K562 (cell line): ENCODE measurements around the gene IRF4. TPM values are rescaled to one million over a fixed set of nuclear protein-coding genes. Genes with fewer than 3 reads are reported as not detected.

Experiments used
- ATAC-seq: fragments of 200-7000 bp; cut with Tn5 transposase; 3 replicates; pipeline ENCODE4 v1.9.1; 2020; ENCODE audit warnings: moderate library complexity
- BruUV-seq: library from RNA; stranded (reverse); fragments of 400-500 nt; replicated peaks from 2 replicates; lab custom pipeline; 2021; lab: Mats Ljungman, UMichigan
- CTCF ChIA-PET: fragments of 300-600 bp; formaldehyde crosslinking; extraction: SDS; loops from one replicate; lab custom pipeline; 2021; ENCODE audit warnings: low intra/inter-chr PET ratio; lab: Yijun Ruan, JAX
- POLR2A ChIA-PET: fragments of 300-600, 350-650 bp; sonication (Branson Sonifier 250); formaldehyde crosslinking; extraction: SDS; loops from one replicate; lab custom pipeline; 2021; ENCODE audit warnings: antibody characterized with exemption, inconsistent platforms; lab: Yijun Ruan, JAX
- DNase-seq, 4 experiments: peaks; one replicate each; pipeline versions ENCODE4 v3.0.0 to v3.0.0-alpha.2; 2011 to 2018; ENCODE audit warnings: low spot score in 3 of 4, mixed read lengths in 3 of 4; ENCODE audit errors: extremely low read depth in 1 of 4
- FAIRE-seq: peaks from 2 replicates; lab custom pipeline; 2011; peaks lifted over from hg19 to GRCh38; lab: Jason Lieb, UNC
- H2AFZ ChIP-seq: 2 replicates; pipeline ENCODE4 v1.6.0; 2011; ENCODE audit warnings: low read depth, low read length, control low read depth, inconsistent platforms
- H3K27ac ChIP-seq: fragments of 200-600 bp; 3 replicates; pipeline ENCODE4 v1.8.0; 2011; ENCODE audit warnings: low read depth, mild to moderate bottlenecking, control low read depth, inconsistent platforms, low read length, moderate library complexity, mixed read lengths; ENCODE audit errors: extremely low read depth
- H3K27me3 ChIP-seq, 2 experiments: fragments of 300-600 bp in 1 of 2; 2 replicates in 1 of 2; 3 replicates in 1 of 2; pipeline versions ENCODE4 v1.6.0 to v1.8.0; 2011; ENCODE audit warnings: inconsistent platforms in 2 of 2, low read length in 2 of 2, mild to moderate bottlenecking in 1 of 2, mixed read lengths in 1 of 2, moderate library complexity in 1 of 2; ENCODE audit not compliant: control insufficient read depth in 2 of 2, insufficient read depth in 2 of 2
- H3K36me3 ChIP-seq: fragments of 300-600 bp; 3 replicates; pipeline ENCODE4 v1.8.0; 2011; ENCODE audit warnings: mild to moderate bottlenecking, low read length, inconsistent platforms; ENCODE audit not compliant: control insufficient read depth, insufficient read depth
- H3K4me1 ChIP-seq, 2 experiments: fragments of 200-600 bp in 1 of 2; replicated peaks in 1 of 2; 2 replicates in 1 of 2; 3 replicates in 1 of 2; pipeline versions ENCODE4 v1.5.1 to v1.8.0; 2011; ENCODE audit warnings: inconsistent platforms in 2 of 2, low read length in 2 of 2, mild to moderate bottlenecking in 1 of 2, mixed read lengths in 1 of 2, moderate library complexity in 1 of 2; ENCODE audit not compliant: control insufficient read depth in 2 of 2, insufficient read depth in 2 of 2
- H3K4me2 ChIP-seq: 2 replicates; pipeline ENCODE4 v1.6.1; 2011; ENCODE audit warnings: low read length, control low read depth, inconsistent platforms, mixed read lengths; ENCODE audit not compliant: insufficient read depth
- H3K4me3 ChIP-seq: fragments of 200-600 bp; sonication (generic), shearing (Covaris generic); 2 replicates; pipeline ENCODE4 v1.5.1; 2016; ENCODE audit warnings: control low read depth, inconsistent platforms
- H3K79me2 ChIP-seq: fragments of 200-600 bp; 3 replicates; pipeline ENCODE4 v1.8.0; 2011; ENCODE audit warnings: low read length, inconsistent platforms; ENCODE audit not compliant: control insufficient read depth, insufficient read depth
- H3K9ac ChIP-seq, 2 experiments: 2 replicates each; pipeline versions ENCODE4 v1.6.0 to v1.6.1; 2011; ENCODE audit warnings: low read depth in 2 of 2, low read length in 2 of 2, control low read depth in 1 of 2, inconsistent platforms in 1 of 2, mild to moderate bottlenecking in 1 of 2, mixed read lengths in 1 of 2; ENCODE audit not compliant: insufficient read depth in 1 of 2
- H3K9me1 ChIP-seq: one replicate; pipeline ENCODE4 v1.6.0; 2011; ENCODE audit warnings: inconsistent platforms, mild to moderate bottlenecking, low read length, moderate library complexity; ENCODE audit not compliant: control insufficient read depth, insufficient read depth
- H3K9me3 ChIP-seq: replicated peaks from 2 replicates; pipeline ENCODE4 v1.5.1; 2011; ENCODE audit warnings: low read depth, low read length, inconsistent platforms; ENCODE audit not compliant: control insufficient read depth, insufficient read depth
- H4K20me1 ChIP-seq: replicated peaks from 2 replicates; pipeline ENCODE4 v1.6.1; 2011; ENCODE audit warnings: low read length, inconsistent platforms, mixed read lengths; ENCODE audit not compliant: control insufficient read depth, insufficient read depth
- CBFA2T3 ChIP-seq: fragments of 450-650 bp; IDR thresholded peaks from 2 replicates; pipeline ENCODE4 v1.6.1; 2017
- ETS1 ChIP-seq: conservative IDR thresholded peaks from 2 replicates; pipeline ENCODE4 v1.6.1; 2011; ENCODE audit warnings: low read depth, mild to moderate bottlenecking, low read length; ENCODE audit not compliant: control insufficient read depth
- GTF2A2 ChIP-seq: IDR thresholded peaks from 2 replicates; pipeline ENCODE4 v1.6.1; 2016; ENCODE audit warnings: mild to moderate bottlenecking, missing genetic modification characterization, missing compliant biosample characterization
- HBP1 ChIP-seq: fragments of 450-650 bp; formaldehyde crosslinking; IDR thresholded peaks from 2 replicates; pipeline ENCODE4 v1.4.0; 2022; ENCODE audit warnings: missing genetic modification characterization
- KLF10 ChIP-seq: fragments of 250-450 bp; sonication (Bioruptor Pico); IDR thresholded peaks from 2 replicates; pipeline ENCODE4 v1.6.1; 2021; ENCODE audit warnings: matching md5 sums
- KLF16 ChIP-seq: IDR thresholded peaks from 2 replicates; pipeline ENCODE4 v1.6.1; 2016; ENCODE audit warnings: antibody characterized with exemption
- MXI1 ChIP-seq: IDR thresholded peaks from 2 replicates; pipeline ENCODE4 v1.6.1; 2011; ENCODE audit warnings: low read depth, mild to moderate bottlenecking, improper control_type of control experiment, low read length
- SMAD2 ChIP-seq: fragments of 150-350 bp; IDR thresholded peaks from 2 replicates; pipeline ENCODE4 v1.6.1; 2014; ENCODE audit warnings: low read depth, mild to moderate bottlenecking, low read length
- SUPT5H ChIP-seq: fragments of 450-650 bp; IDR thresholded peaks from 2 replicates; pipeline ENCODE4 v1.6.1; 2016
- TRIM24 ChIP-seq, 2 experiments: fragments of 450-650 bp; IDR thresholded peaks; 2 replicates each; pipeline ENCODE4 v1.6.1; 2016
- ZBTB40 ChIP-seq, 2 experiments: fragments of 450-650 bp in 1 of 2; sonication (generic) in 1 of 2; formaldehyde crosslinking in 1 of 2; IDR thresholded peaks; 2 replicates each; pipeline versions ENCODE4 v1.7.1 to v1.9.0; 2016 to 2022; ENCODE audit warnings: inconsistent platforms in 1 of 2, mild to moderate bottlenecking in 1 of 2, missing genetic modification reagents in 1 of 2
- ZKSCAN1 ChIP-seq: fragments of 150-350 bp; IDR thresholded peaks from 2 replicates; pipeline ENCODE4 v1.6.1; 2016; ENCODE audit warnings: low read depth, low read length
- WGBS: fragments of 100-300 bp; shearing (Covaris generic); methylation state at CpG from one replicate; pipeline ENCODE4 v1.1.6; 2016; ENCODE audit warnings: low coverage, mixed read lengths; ENCODE audit not compliant: insufficient coverage; ENCODE audit errors: missing lambda C conversion rate; 5-methylcytosine and 5-hydroxymethylcytosine counted together
- in situ Hi-C: fragments of 300-500 bp; cut with MboI; formaldehyde crosslinking; loops from 4 replicates; pipeline ENCODE4 v1.15.0; 2018; ENCODE audit warnings: inconsistent platforms, mixed read lengths
- intact Hi-C: fragments of 100-400 bp; cut with micrococcal nuclease; formaldehyde crosslinking; loops from 2 replicates; pipeline ENCODE4 v1.14.2; 2022
- polyA plus RNA-seq, 8 experiments: library from polyadenylated mRNA; depleted of rRNA in 4 of 8; stranded (reverse) in 5 of 8; unstranded in 3 of 8; fragments of >200 nt; fragmentation: Nextera tagmentation in 2 of 8; fragmentation: Illumina TruSeq in 1 of 8; extraction: Ambion mirVana in 2 of 8; extraction: Trizol in 1 of 8; gene quantifications; 2 replicates each; pipeline versions ENCODE4 v1.2.1 to v1.2.3, GENCODE V29; 2011 to 2014; ENCODE audit warnings: inconsistent platforms in 1 of 8, missing spikeins in 1 of 8
- total RNA-seq, 7 experiments: library from RNA; depleted of rRNA in 6 of 7; stranded (reverse); fragments of >200 nt in 6 of 7; fragmentation: Illumina TruSeq in 2 of 7; extraction: Trizol in 2 of 7; gene quantifications; 2 replicates each; pipeline versions ENCODE4 v1.2.1 to v1.2.3, GENCODE V29; 2011 to 2021; ENCODE audit warnings: low replicate concordance in 1 of 7

Gene IRF4
- total and polyA plus RNA-seq, 9 of the 15 experiments (the other 6 are each of a cell fraction or from before 2014, with no cell fraction given) = 0.05 to 0.33 (median 0.09) TPM; not detected in 6

- H3K9me1 ChIP-seq = no peaks in the 10 kb centered on the region
- peaks cover 0 to 4% of the 10 kb centered on the region in 2 experiments; a peak in 1 of 5 replicates for H3K4me1 ChIP-seq
- no peak for ATAC-seq
- no peak overlapping the region for H3K9ac ChIP-seq
- H3K36me3 ChIP-seq = no peaks in the 10 kb centered on the region
- intact Hi-C loops (no loop called here), in situ Hi-C loops (no loop called here)
- CTCF ChIA-PET = no interaction called here
- no TSS peak for BruUV-seq
- FAIRE-seq = no peak
- 3% methylated on average over 8 of the region's 8 CpGs for WGBS
- H3K79me2 ChIP-seq = no peaks in the 10 kb centered on the region
- no peaks in the 10 kb centered on the region for H3K9me3 ChIP-seq
- no peak overlapping the region for H3K4me2 ChIP-seq
- no peaks in the 10 kb centered on the region for H4K20me1 ChIP-seq
- H3K27ac ChIP-seq = no peak overlapping the region
- H2AFZ ChIP-seq = no peak overlapping the region
- H3K4me3 ChIP-seq = no peak overlapping the region
- POLR2A ChIA-PET = interaction anchor here (0.8 kb wide), 1 partner anchor 183 kb away, joined by 3 read pairs; no protein-coding TSS in a partner anchor
- H3K27me3 ChIP-seq = peaks cover 62 to 70% of the 10 kb centered on the region in 2 experiments
- no peak for DNase-seq
- TF ChIP-seq TRIM24 (IDR thresholded peaks at IDR 0.05) (no peak), KLF16 (no peak), SMAD2 (no peak), MXI1 (no peak), SUPT5H (no peak), CBFA2T3 (no peak), GTF2A2 (tag) (no peak), ZBTB40 (IDR thresholded peaks at IDR 0.05) (no peak), ZBTB40 (CRISPR knock-in tag; IDR thresholded peaks at IDR 0.05) (no peak), ETS1 (no peak), HBP1 (CRISPR knock-in tag) (no peak), KLF10 (CRISPR knock-in tag) (no peak), ZKSCAN1 (no peak)
Observed at GRCh38 chr6:374956-375355, 16.6 kb upstream of the IRF4 start.
